Choroid plexus epithelial cell (primary cell): ENCODE data around the gene FAH.

Experiments
- DNase-seq: peaks from one replicate; pipeline ENCODE4 v3.0.0-alpha.2; 2010; ENCODE audit warnings: low read depth
- H3K4me3 ChIP-seq: 2 replicates; pipeline ENCODE4 v1.5.1; 2011; ENCODE audit warnings: low read depth, mild to moderate bottlenecking, control low read depth, low read length, moderate library complexity
- CTCF ChIP-seq: conservative IDR thresholded peaks from 2 replicates; pipeline ENCODE4 v1.5.1; 2011; ENCODE audit warnings: low read depth, mild to moderate bottlenecking, control low read depth, inconsistent platforms, low read length, moderate library complexity

FAH gene

GRCh38 chr15:80161468-80162016, 8.7 kb downstream of the FAH start:
- DNase-seq, result no peak
- no peak overlapping the region for H3K4me3 ChIP-seq

DNA sequence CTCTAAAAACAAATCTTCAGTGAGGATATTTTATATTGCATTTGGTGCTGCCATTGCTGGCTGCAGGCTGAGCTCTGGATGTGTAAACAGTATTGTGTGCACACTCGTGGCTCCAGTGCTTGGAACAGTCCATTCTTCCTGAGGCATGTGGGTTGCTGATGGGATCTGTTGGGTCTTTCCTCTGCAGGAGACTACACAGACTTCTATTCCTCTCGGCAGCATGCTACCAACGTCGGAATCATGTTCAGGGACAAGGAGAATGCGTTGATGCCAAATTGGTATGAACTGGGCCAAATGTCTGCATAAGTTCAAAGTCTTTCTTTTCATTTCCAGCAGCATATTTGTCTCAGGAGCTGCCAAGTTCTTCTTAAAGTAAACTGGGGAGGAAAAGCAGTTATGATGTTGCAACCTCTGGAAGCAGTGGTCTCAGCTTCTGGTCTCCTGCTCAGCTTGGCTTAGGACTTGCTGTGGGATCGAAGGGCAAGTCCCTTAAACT, 9.3 kb downstream of the FAH start:
- no peak overlapping the region for H3K4me3 ChIP-seq
- TF ChIP-seq CTCF, result no peak
- DNase-seq, result peak; percentile 51

More at GRCh38 chr15:80161468-80162016, 8.7 kb downstream of the FAH start:
- TF ChIP-seq CTCF, result no peak

GRCh38 chr15:80163217-80163616, 10.4 kb downstream of the FAH start:
- TF ChIP-seq CTCF, result no peak
- no peak overlapping the region for H3K4me3 ChIP-seq
- no peak for DNase-seq

DNA sequence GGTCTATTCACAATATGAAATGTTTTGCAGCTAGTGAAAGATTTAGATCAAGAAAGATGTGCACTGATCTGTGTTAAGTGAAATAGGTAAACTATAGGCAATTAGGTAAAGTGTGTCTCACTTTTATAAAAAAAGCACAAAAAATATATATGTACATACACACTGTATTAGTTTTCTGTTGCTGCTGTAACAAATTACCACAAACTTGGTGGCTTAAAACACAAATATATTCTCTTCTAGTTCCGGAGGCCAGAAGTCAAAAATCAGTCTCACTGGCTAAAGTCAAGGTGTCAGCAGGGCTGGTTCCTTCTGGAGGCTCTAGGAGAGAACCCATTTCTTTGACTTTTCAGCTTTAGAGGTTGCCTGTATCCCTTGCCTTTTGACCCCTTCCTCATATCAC, 11.1 kb downstream of the FAH start:
- no peak overlapping the region for H3K4me3 ChIP-seq
- no peak for TF ChIP-seq CTCF
- DNase-seq, result no peak

DNA sequence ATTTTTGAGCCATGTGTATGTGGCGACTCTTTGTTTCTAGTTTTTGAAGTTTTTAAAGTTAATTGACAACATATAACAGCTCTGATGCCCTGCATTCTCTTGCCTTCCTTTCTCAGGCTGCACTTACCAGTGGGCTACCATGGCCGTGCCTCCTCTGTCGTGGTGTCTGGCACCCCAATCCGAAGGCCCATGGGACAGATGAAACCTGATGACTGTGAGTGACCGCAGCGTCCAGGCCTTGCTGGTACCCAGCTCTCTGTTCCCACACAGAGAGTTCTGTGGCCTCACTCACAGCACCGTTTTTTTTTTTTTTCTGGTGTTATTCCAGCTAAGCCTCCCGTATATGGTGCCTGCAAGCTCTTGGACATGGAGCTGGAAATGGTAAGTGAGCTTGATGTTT, 15.1 kb downstream of the FAH start:
- no peak for TF ChIP-seq CTCF
- H3K4me3 ChIP-seq, result no peak overlapping the region
- DNase-seq, result no peak

- H3K4me3 ChIP-seq, result no peak overlapping the region
- no peak for TF ChIP-seq CTCF
- DNase-seq, result no peak
Observed at GRCh38 chr15:80168421-80168820, 15.6 kb downstream of the FAH start.

DNA sequence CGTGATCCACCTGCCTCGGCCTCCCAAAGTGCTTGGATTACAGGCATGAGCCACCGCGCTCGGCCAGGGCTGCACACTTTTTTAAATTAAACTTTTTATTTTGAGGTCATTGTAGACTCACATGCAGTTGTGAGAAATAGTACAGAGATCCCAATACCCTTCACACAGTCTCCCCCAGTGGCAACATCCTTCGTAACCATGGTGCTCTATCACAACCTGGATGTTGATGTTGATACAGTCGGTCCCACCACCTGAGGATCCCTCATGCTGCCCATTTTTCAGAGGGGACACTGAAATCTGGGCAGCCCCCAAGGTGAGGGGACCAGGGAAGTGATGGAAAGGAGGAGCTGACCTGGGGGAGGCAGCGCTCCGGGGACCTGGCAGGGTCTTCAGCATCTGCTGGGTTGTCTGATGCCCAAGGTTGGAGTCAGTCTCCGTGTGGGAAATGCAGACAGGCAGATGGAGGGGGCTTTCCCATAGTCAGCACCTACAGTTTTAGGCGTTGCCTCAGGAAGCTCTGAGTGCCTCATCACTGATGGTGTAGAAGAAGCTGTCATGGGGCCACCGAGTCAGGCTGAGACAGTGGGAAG, 17.1 kb downstream of the FAH start:
- TF ChIP-seq CTCF, result no peak
- no peak for DNase-seq
- no peak overlapping the region for H3K4me3 ChIP-seq
